Liver (tissue), 9 donors: ENCODE measurements around the gene PLXDC1. TPM values are rescaled to one million over a fixed set of nuclear protein-coding genes. Genes with fewer than 3 reads are reported as not detected.

Experiments used
- DNase-seq: peaks from one replicate; pipeline ENCODE4 v3.0.0-alpha.2; 2017; ENCODE audit warnings: low spot score
- H3K27ac ChIP-seq, 2 donors: one replicate each; pipeline ENCODE4 v1.7.0; 2013; ENCODE audit warnings: inconsistent platforms in 2 of 2, low read length in 2 of 2, control low read depth in 1 of 2, low read depth in 1 of 2, mild to moderate bottlenecking in 1 of 2
- H3K27me3 ChIP-seq, 4 donors: one replicate each; pipeline versions ENCODE4 v1.6.1 to v1.7.0; 2013; ENCODE audit warnings: low read length in 3 of 4, inconsistent platforms in 1 of 4, mild to moderate bottlenecking in 1 of 4, moderate library complexity in 1 of 4; ENCODE audit not compliant: control insufficient read depth in 4 of 4, insufficient read depth in 4 of 4
- H3K36me3 ChIP-seq, 4 donors: one replicate each; pipeline versions ENCODE4 v1.6.1 to v1.7.0; 2013; ENCODE audit warnings: low read length in 3 of 4, mild to moderate bottlenecking in 3 of 4, low read depth in 1 of 4, moderate library complexity in 1 of 4; ENCODE audit not compliant: control insufficient read depth in 4 of 4, insufficient read depth in 3 of 4
- H3K4me1 ChIP-seq, 4 donors: one replicate each; pipeline versions ENCODE4 v1.6.1 to v1.7.0; 2013; ENCODE audit warnings: low read length in 3 of 4, mild to moderate bottlenecking in 3 of 4, moderate library complexity in 1 of 4; ENCODE audit not compliant: control insufficient read depth in 4 of 4, insufficient read depth in 4 of 4
- H3K4me3 ChIP-seq, 3 donors: one replicate each; pipeline versions ENCODE4 v1.6.1 to v1.7.0; 2013; ENCODE audit warnings: low read length in 3 of 3, control low read depth in 1 of 3, low read depth in 1 of 3, mild to moderate bottlenecking in 1 of 3
- H3K9ac ChIP-seq, 2 donors: one replicate each; pipeline ENCODE4 v1.7.0; 2013; ENCODE audit warnings: low read length in 2 of 2, mild to moderate bottlenecking in 2 of 2, moderate library complexity in 2 of 2, control low read depth in 1 of 2, low read depth in 1 of 2
- H3K9me3 ChIP-seq, 4 donors: one replicate each; pipeline versions ENCODE4 v1.6.1 to v1.7.0; 2013; ENCODE audit warnings: low read length in 3 of 4; ENCODE audit not compliant: control insufficient read depth in 4 of 4
- CTCF ChIP-seq: fragments of 150-350 bp; IDR thresholded peaks from 2 replicates; pipeline ENCODE4 v1.5.1; 2017; ENCODE audit warnings: improper control_type of control experiment, low read depth, low read length; ENCODE audit not compliant: missing input control
- EGR1 ChIP-seq, 2 donors: IDR thresholded peaks; 2 replicates each; pipeline ENCODE4 v1.6.1; 2016 to 2018; ENCODE audit warnings: antibody characterized with exemption in 2 of 2, low read depth in 2 of 2
- FOXA1 ChIP-seq: IDR thresholded peaks from 2 replicates; pipeline ENCODE4 v1.6.1; 2016; ENCODE audit warnings: antibody characterized with exemption
- FOXA2 ChIP-seq: IDR thresholded peaks from 2 replicates; pipeline ENCODE4 v1.6.1; 2016; ENCODE audit warnings: antibody characterized with exemption
- GABPA ChIP-seq, 2 donors: IDR thresholded peaks in 1 of 2; conservative IDR thresholded peaks in 1 of 2; 2 replicates each; pipeline ENCODE4 v1.6.1; 2016; ENCODE audit warnings: antibody characterized with exemption in 2 of 2, mild to moderate bottlenecking in 1 of 2, moderate library complexity in 1 of 2
- HNF4A ChIP-seq, 2 donors: conservative IDR thresholded peaks; 2 replicates each; pipeline ENCODE4 v1.6.1; 2016; ENCODE audit warnings: antibody characterized with exemption in 2 of 2, mild to moderate bottlenecking in 2 of 2
- HNF4G ChIP-seq: IDR thresholded peaks from 2 replicates; pipeline ENCODE4 v1.6.1; 2016; ENCODE audit warnings: antibody characterized with exemption
- JUND ChIP-seq, 2 donors: IDR thresholded peaks; 2 replicates each; pipeline ENCODE4 v1.6.1; 2016; ENCODE audit warnings: antibody characterized with exemption in 2 of 2
- NR2F2 ChIP-seq: IDR thresholded peaks from 2 replicates; pipeline ENCODE4 v1.6.1; 2016; ENCODE audit warnings: antibody characterized with exemption
- RAD21 ChIP-seq, 2 donors: IDR thresholded peaks; 2 replicates each; pipeline ENCODE4 v1.6.1; 2016; ENCODE audit warnings: antibody characterized with exemption in 2 of 2, mild to moderate bottlenecking in 2 of 2
- REST ChIP-seq: IDR thresholded peaks from 2 replicates; pipeline ENCODE4 v1.6.1; 2016; ENCODE audit warnings: antibody characterized with exemption, mild to moderate bottlenecking
- RXRA ChIP-seq, 2 donors: IDR thresholded peaks; 2 replicates each; pipeline ENCODE4 v1.6.1; 2017 to 2018; ENCODE audit warnings: antibody characterized with exemption in 2 of 2, mild to moderate bottlenecking in 1 of 2
- TAF1 ChIP-seq: conservative IDR thresholded peaks from 2 replicates; pipeline ENCODE4 v1.6.1; 2016; ENCODE audit warnings: antibody characterized with exemption, mild to moderate bottlenecking
- YY1 ChIP-seq: IDR thresholded peaks from 2 replicates; pipeline ENCODE4 v1.6.1; 2016; ENCODE audit warnings: antibody characterized with exemption, mild to moderate bottlenecking
- ZBTB33 ChIP-seq: IDR thresholded peaks from 2 replicates; pipeline ENCODE4 v1.6.1; 2016; ENCODE audit warnings: antibody characterized with exemption
- WGBS: extraction: QIAGEN DNeasy Blood & Tissue Kit; methylation state at CpG from one replicate; pipeline ENCODE4 v1.1.7; 2013; 5-methylcytosine and 5-hydroxymethylcytosine counted together
- polyA plus RNA-seq, 2 donors: library from polyadenylated mRNA; stranded (reverse) in 1 of 2; unstranded in 1 of 2; fragments of 200-250 nt in 1 of 2; fragments of >200 nt in 1 of 2; fragmentation: Nextera tagmentation in 1 of 2; extraction: Ambion mirVana in 1 of 2; gene quantifications; one replicate each; pipeline versions ENCODE4 v1.2.1 to v1.2.3, GENCODE V29; 2013 to 2015
- total RNA-seq, 2 donors: library from RNA; depleted of rRNA; stranded (reverse); fragments of >200 nt; gene quantifications; one replicate each; pipeline ENCODE4 v1.2.3, GENCODE V29; 2014
- TF ChIP-seq, protein P1 (sequence below): IDR thresholded peaks from 2 replicates; pipeline ENCODE4 v1.6.1; 2016; ENCODE audit warnings: antibody characterized with exemption
- donor health status: healthy.
- donor health status: healthy.
- donor health status: healthy.
- donor health status: healthy.
- donor health status: healthy.

PLXDC1 gene
- total and polyA plus RNA-seq, 4 donors, result 0.14 to 0.84 (median 0.30) TPM

DNA sequence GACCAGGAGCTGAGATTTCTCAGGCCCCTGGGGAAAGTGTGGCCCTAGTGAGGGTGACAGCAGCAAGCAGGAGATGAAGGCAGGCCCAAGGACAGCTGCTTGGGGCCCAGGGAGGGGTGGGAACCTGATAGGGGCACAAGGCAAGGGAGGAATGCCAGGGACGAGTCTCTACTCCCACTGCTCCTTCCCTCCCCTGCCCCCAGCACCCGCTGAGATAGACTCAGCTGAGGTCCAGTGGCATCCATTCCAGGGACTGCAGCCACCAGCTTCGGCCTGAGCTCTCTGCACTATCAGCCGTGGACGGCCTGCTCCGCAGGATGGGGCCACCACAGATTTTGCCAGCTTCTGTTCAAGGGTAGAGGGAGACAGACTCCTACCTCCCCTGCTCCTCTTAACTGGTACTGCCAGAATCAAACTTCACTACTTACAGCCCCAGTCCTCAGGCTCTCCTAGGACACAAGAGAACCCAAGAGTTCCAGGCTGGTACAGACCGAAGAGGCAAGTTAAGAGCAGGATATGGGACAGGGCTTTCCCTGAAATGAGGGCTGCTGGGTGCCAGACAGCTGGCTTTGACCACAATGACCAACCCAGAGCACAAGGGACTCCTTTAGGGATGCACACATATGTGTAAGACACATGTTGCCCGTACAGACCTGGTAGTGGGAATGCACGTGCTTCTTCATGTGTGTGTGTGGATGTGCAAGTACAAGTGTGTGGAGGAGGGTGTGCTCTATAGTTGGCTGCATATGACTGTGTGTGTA is 40.5 kb upstream of the PLXDC1 start:
- Histone ChIP-seq H3K36me3 (no peaks in the 10 kb centered on the region), H3K27me3 (no peaks in the 10 kb centered on the region), H3K9ac (no peak overlapping the region), H3K4me3 (no peak overlapping the region), H3K27ac (no peak overlapping the region), H3K4me1 (peaks cover 0 to under 1% (median under 1%) of the 10 kb centered on the region in 4 donors), H3K9me3 (no peaks in the 10 kb centered on the region)
- WGBS, result 94% methylated on average over 9 of the region's 9 CpGs
- no peak for DNase-seq
- TF ChIP-seq FOXA1, result no peak
- TF ChIP-seq CTCF, result no peak
- TF ChIP-seq RAD21 (IDR thresholded peaks at IDR 0.05), result no peak
- no peak for TF ChIP-seq NR2F2
- no peak for TF ChIP-seq JUND (IDR thresholded peaks at IDR 0.05)
- no peak for TF ChIP-seq REST
- no peak for TF ChIP-seq TAF1
- TF ChIP-seq, protein P1, sequence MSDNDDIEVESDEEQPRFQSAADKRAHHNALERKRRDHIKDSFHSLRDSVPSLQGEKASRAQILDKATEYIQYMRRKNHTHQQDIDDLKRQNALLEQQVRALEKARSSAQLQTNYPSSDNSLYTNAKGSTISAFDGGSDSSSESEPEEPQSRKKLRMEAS, result no peak
- TF ChIP-seq GABPA (IDR thresholded peaks at IDR 0.05 in 1 of 2, conservative IDR thresholded peaks at IDR 0.05 in 1 of 2), result no peak

GRCh38 chr17:39187152-39187830 is 35.9 kb upstream of the PLXDC1 start:
- Histone ChIP-seq H3K9ac (no peak overlapping the region), H3K36me3 (no peaks in the 10 kb centered on the region), H3K4me1 (no peaks in the 10 kb centered on the region), H3K9me3 (no peaks in the 10 kb centered on the region), H3K27ac (no peak overlapping the region), H3K4me3 (no peak overlapping the region), H3K27me3 (no peaks in the 10 kb centered on the region)
- no peak for TF ChIP-seq FOXA1
- no peak for TF ChIP-seq RXRA (IDR thresholded peaks at IDR 0.05)
- TF ChIP-seq FOXA2, result no peak
- TF ChIP-seq EGR1 (IDR thresholded peaks at IDR 0.05; ENCODE audit: low read depth in 2 of 2), result no peak
- TF ChIP-seq YY1, result no peak
- no peak for TF ChIP-seq ZBTB33
- TF ChIP-seq REST, result no peak
- no peak for TF ChIP-seq CTCF
- no peak for TF ChIP-seq HNF4A (conservative IDR thresholded peaks at IDR 0.05)
- TF ChIP-seq JUND (IDR thresholded peaks at IDR 0.05), result no peak
- no peak for TF ChIP-seq HNF4G
- TF ChIP-seq TAF1, result no peak
- DNase-seq, result no peak
- 87% methylated on average over 9 of the region's 9 CpGs for WGBS
